HG03571 (cell line): Measurements from ENCODE around the gene KCNQ2.

Experiments used
- ATAC-seq: cut with Tn5 transposase; IDR thresholded peaks from one replicate; pipeline ENCODE4 v1.9.1; 2021; ENCODE audit not compliant: unreplicated experiment

KCNQ2 gene

GRCh38 chr20:63456429-63457284 is 15.8 kb downstream of the KCNQ2 start:
- ATAC-seq = no peak

GRCh38 chr20:63455568-63455859 is 16.9 kb downstream of the KCNQ2 start:
- ATAC-seq = no peak

- no peak for ATAC-seq
Measured at GRCh38 chr20:63454731-63455567, 17.5 kb downstream of the KCNQ2 start.

GRCh38 chr20:63452821-63453523 is 19.5 kb downstream of the KCNQ2 start:
- no peak for ATAC-seq

GRCh38 chr20:63452341-63452740 is 20.1 kb downstream of the KCNQ2 start:
- ATAC-seq = no peak

GRCh38 chr20:63451821-63452220 is 20.6 kb downstream of the KCNQ2 start:
- ATAC-seq = no peak

- ATAC-seq = no peak
Measured at GRCh38 chr20:63449796-63450730, 22.4 kb downstream of the KCNQ2 start.

GRCh38 chr20:63449025-63449424 is 23.4 kb downstream of the KCNQ2 start:
- ATAC-seq = no peak

GRCh38 chr20:63448031-63448430 is 24.4 kb downstream of the KCNQ2 start:
- ATAC-seq = no peak

- no peak for ATAC-seq
Measured at GRCh38 chr20:63447320-63447719, 25.1 kb downstream of the KCNQ2 start.

- ATAC-seq = no peak
Measured at GRCh38 chr20:63446216-63447024, 26.0 kb downstream of the KCNQ2 start.

- ATAC-seq = no peak
Measured at GRCh38 chr20:63445075-63445734, 27.2 kb downstream of the KCNQ2 start.

GRCh38 chr20:63444548-63444947 is 27.9 kb downstream of the KCNQ2 start:
- ATAC-seq = no peak

- no peak for ATAC-seq
Measured at GRCh38 chr20:63443606-63444395, 28.7 kb downstream of the KCNQ2 start.

- ATAC-seq = no peak
Measured at GRCh38 chr20:63442100-63442493, 30.4 kb downstream of the KCNQ2 start.

- ATAC-seq = no peak
Measured at GRCh38 chr20:63441136-63442099, 31.0 kb downstream of the KCNQ2 start.

- no peak for ATAC-seq
Measured at GRCh38 chr20:63440366-63440955, 32.0 kb downstream of the KCNQ2 start.
